ENCODE data around the gene IL12B.

The IL12B gene

DNA sequence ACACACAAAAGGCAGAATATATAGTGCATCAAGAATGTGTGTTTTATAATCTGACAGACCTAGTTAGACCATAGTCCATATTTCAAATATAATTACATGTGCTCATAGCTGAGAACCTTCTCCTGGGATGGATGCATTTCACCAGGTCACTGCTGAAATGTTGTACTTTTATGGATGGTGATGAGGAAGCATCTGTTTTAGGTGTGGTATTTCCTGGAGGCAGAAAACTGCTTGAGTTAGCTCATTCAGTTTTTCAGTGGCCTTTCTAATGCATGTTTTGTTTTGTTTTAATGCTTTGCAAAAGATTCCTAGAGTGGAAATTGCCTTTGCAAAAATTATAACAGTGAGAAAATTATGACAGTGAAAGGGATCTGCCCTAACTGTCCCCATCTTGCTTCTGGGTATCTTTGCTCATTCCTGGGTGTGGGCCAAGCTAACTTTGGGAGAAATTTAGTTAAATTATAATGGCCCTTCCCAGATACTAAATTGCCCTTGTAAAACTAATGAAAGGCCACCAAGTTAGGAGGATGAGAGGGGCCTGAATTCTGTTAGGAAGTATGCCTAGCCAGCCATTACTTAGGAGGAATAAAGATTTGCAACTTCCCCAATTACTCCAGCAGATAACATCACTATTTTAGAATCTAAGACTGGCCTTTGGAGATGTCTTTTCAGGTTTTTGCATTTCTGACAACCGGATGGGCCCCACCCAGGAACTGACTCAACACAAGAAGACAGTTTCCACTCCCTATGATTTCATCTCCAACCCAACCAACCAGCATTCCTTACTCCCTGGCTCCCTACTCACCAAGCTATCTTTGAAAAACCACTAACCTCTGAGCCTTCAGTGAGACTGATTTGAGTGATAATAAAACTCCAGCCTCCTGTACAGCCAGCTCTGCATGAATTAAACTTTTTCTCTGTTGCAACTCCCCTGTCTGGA is 7.0 kb upstream of the IL12B start:
- Histone ChIP-seq H3K27ac (no peak overlapping the region), H3K9me3 (ENCODE audit: severe bottlenecking) (no peaks in the 10 kb centered on the region), H3K4me3 (ENCODE audit: low read depth, low read length) (no peak overlapping the region), H3K36me3 (no peaks in the 10 kb centered on the region), H3K27me3 (ENCODE audit: insufficient read depth, low read depth, severe bottlenecking) (no peaks in the 10 kb centered on the region)
- no peak for DNase-seq
- no peak for TF ChIP-seq CTCF (IDR thresholded peaks at IDR 0.05; ENCODE audit: low read depth, low read length)

DNA sequence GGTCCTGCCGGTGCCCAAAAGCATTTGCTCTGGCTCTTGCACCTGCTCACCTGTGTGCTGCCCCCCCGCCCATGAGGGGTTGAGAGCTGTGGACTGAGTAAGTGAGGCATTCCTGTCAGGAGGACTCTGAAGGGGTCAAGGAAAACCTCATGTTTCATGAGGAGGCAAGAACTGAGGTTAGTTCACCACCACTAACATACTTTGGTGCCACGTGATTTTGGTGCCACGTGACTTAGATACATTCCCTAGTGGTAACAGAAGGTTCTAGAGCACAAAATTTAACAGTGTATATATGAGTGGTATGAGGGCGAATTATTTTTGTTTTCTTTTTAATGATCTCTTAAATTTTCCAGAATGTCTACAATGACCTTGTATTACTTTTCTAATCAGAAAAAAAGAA is 6.3 kb upstream of the IL12B start:
- H3K27me3 ChIP-seq (ENCODE audit: insufficient read depth, low read depth, severe bottlenecking) = no peaks in the 10 kb centered on the region
- H3K36me3 ChIP-seq = no peaks in the 10 kb centered on the region
- no peak for DNase-seq
- no peak overlapping the region for H3K27ac ChIP-seq
- no peak for TF ChIP-seq CTCF (IDR thresholded peaks at IDR 0.05; ENCODE audit: low read depth, low read length)
- no peak overlapping the region for H3K4me3 ChIP-seq (ENCODE audit: low read depth, low read length)
- no peaks in the 10 kb centered on the region for H3K9me3 ChIP-seq (ENCODE audit: severe bottlenecking)

DNA sequence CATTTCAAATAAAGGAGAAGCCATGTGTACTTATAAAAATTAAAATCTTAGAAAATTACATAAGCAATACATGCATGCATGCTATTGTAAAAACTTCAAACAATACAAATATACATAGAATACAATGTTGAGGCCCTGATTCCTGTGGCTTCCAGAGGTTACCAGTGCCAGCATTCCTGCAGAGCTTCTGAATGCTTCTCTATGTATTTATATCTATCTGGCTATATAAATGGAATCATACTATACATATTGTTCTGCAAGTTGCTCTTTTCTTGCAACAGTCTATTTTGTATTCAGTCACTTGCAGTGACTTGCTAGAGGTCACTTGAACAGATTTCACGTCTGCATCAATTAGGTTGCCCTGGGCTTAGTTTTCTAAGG is 3.2 kb upstream of the IL12B start:
- Histone ChIP-seq H3K4me3 (ENCODE audit: low read depth, low read length) (no peak overlapping the region), H3K36me3 (no peaks in the 10 kb centered on the region), H3K9me3 (ENCODE audit: severe bottlenecking) (no peaks in the 10 kb centered on the region), H3K27me3 (ENCODE audit: insufficient read depth, low read depth, severe bottlenecking) (no peaks in the 10 kb centered on the region), H3K27ac (no peak overlapping the region)
- no peak for TF ChIP-seq CTCF (IDR thresholded peaks at IDR 0.05; ENCODE audit: low read depth, low read length)
- no peak for DNase-seq

- no peaks in the 10 kb centered on the region for H3K9me3 ChIP-seq (ENCODE audit: severe bottlenecking)
- H3K27ac ChIP-seq = no peak overlapping the region
- DNase-seq = no peak
- H3K4me3 ChIP-seq (ENCODE audit: low read depth, low read length) = no peak overlapping the region
- H3K36me3 ChIP-seq = no peaks in the 10 kb centered on the region
- TF ChIP-seq CTCF (IDR thresholded peaks at IDR 0.05; ENCODE audit: low read depth, low read length) = no peak
- no peaks in the 10 kb centered on the region for H3K27me3 ChIP-seq (ENCODE audit: insufficient read depth, low read depth, severe bottlenecking)
Measured at GRCh38 chr5:159332800-159333544, 2.7 kb upstream of the IL12B start.

GRCh38 chr5:159331093-159331973 is 1.0 kb upstream of the IL12B start:
- Histone ChIP-seq H3K9me3 (ENCODE audit: severe bottlenecking) (no peaks in the 10 kb centered on the region), H3K4me3 (ENCODE audit: low read depth, low read length) (peak overlapping the region; percentile 55), H3K27ac (peak overlapping the region; percentile 66), H3K36me3 (no peaks in the 10 kb centered on the region), H3K27me3 (ENCODE audit: insufficient read depth, low read depth, severe bottlenecking) (no peaks in the 10 kb centered on the region)
- peak; percentile 89 for TF ChIP-seq CTCF (IDR thresholded peaks at IDR 0.05; ENCODE audit: low read depth, low read length)
- peak; percentile 86 for DNase-seq
